Measurements from ENCODE around the gene RAB29.

DNA sequence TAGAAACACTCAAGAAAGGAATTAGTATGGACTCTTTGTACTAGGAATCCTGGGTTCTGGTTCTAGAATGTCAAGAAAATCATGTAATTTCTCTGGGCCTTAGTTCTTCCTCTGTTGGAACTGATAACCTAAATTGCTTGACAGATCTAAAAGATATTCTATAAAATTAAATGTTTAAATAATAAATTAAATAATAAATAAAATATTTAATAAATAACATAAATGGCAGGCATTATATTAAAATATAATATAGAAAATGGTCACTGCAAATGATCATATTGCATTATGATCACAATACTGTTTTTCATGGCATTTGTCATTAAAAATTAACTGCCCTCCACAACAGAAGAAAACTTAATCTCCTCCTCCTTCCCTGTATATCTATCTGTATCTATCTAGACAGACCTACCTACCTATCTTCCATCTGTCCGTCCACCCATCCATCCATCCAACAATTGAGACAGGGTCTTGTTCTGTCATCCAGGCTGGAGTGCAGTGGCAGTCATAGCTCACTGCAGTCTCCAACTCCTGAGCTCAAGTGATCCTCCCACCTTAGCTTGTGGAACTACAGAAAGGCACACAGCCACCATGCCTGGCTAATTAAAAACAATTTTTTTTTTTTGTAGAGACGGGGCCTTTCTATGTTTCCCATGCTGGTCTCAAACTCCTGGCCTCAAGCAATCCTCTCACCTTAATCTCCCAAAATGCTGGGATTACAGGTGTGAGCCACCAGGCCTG is 41.7 kb downstream of the RAB29 start:
- TF ChIP-seq CTCF (IDR thresholded peaks at IDR 0.05) (no peak), ZFX (IDR thresholded peaks at IDR 0.05; ENCODE audit: borderline replicate concordance) (no peak)

Data from 22Rv1 (cell line).